LNCaP clone FGC (cell line): ENCODE data around the gene ZNF14.
"Not testable (repeated sequence)": the region's sequence is repeated elsewhere in the genome, so short reads cannot be mapped to it uniquely, and the experiment has no call there.

ENCODE experiments used
- DNase-seq: peaks from one replicate; pipeline ENCODE4 v3.0.0-alpha.2; 2011; ENCODE audit warnings: low read depth
- H3K4me3 ChIP-seq: 2 replicates; pipeline ENCODE4 v1.5.1; 2011; ENCODE audit warnings: mild to moderate bottlenecking, low read depth, low read length, control low read depth
- CTCF ChIP-seq: IDR thresholded peaks from 2 replicates; pipeline ENCODE4 v1.5.1; 2012; ENCODE audit warnings: mild to moderate bottlenecking; ENCODE audit not compliant: control insufficient read depth, insufficient read depth; ENCODE audit errors: extremely low read depth

The ZNF14 gene

GRCh38 chr19:19719798-19720197 lies 13.1 kb downstream of the ZNF14 start:
- H3K4me3 ChIP-seq: no peak overlapping the region
- no peak for TF ChIP-seq CTCF
- DNase-seq: no peak

GRCh38 chr19:19711934-19712828 lies 20.7 kb downstream of the ZNF14 start:
- no peak overlapping the region for H3K4me3 ChIP-seq
- TF ChIP-seq CTCF: no peak
- no peak for DNase-seq

- no peak for DNase-seq
- no peak for TF ChIP-seq CTCF
- H3K4me3 ChIP-seq: no peak overlapping the region
These were observed 21.5 kb downstream of the ZNF14 start for GRCh38 chr19:19711306-19711933.

- H3K4me3 ChIP-seq: no peak overlapping the region
- TF ChIP-seq CTCF: no peak
- DNase-seq: no peak
These were observed 22.4 kb downstream of the ZNF14 start for GRCh38 chr19:19710506-19710905.

GRCh38 chr19:19704836-19705235 lies 28.1 kb downstream of the ZNF14 start:
- no peak overlapping the region for H3K4me3 ChIP-seq
- TF ChIP-seq CTCF: no peak
- no peak for DNase-seq

- not testable (repeated sequence) for H3K4me3 ChIP-seq, DNase-seq
These were observed 32.4 kb downstream of the ZNF14 start for GRCh38 chr19:19700493-19700892.

GRCh38 chr19:19697589-19697988 lies 35.3 kb downstream of the ZNF14 start:
- TF ChIP-seq CTCF: no peak
- no peak overlapping the region for H3K4me3 ChIP-seq

More at GRCh38 chr19:19697589-19697988, 35.3 kb downstream of the ZNF14 start:
- no peak for DNase-seq
